ENCODE data around the gene ODF2.

ODF2 gene

GRCh38 chr9:128473104-128473503, 17.3 kb downstream of the ODF2 start:
- TF ChIP-seq USF1 (IDR thresholded peaks at IDR 0.05) = no peak
- TF ChIP-seq REST (IDR thresholded peaks at IDR 0.05; ENCODE audit: low read depth) = no peak
- no peak for TF ChIP-seq MAX (IDR thresholded peaks at IDR 0.05)
- no peak for TF ChIP-seq ZBTB7A (IDR thresholded peaks at IDR 0.05; ENCODE audit: low read depth)
- TF ChIP-seq NFIC (IDR thresholded peaks at IDR 0.05) = no peak
- no peak for TF ChIP-seq EP300 (IDR thresholded peaks at IDR 0.05; ENCODE audit: borderline replicate concordance)

- TF ChIP-seq REST (IDR thresholded peaks at IDR 0.05; ENCODE audit: low read depth) = no peak
- no peak for TF ChIP-seq NFIC (IDR thresholded peaks at IDR 0.05)
- no peak for TF ChIP-seq FOXM1 (IDR thresholded peaks at IDR 0.05; ENCODE audit: borderline replicate concordance, low read depth)
- no peak for TF ChIP-seq TEAD4 (IDR thresholded peaks at IDR 0.05)
- no peak for TF ChIP-seq CREB1 (IDR thresholded peaks at IDR 0.05; ENCODE audit: low read depth)
- no peak for TF ChIP-seq USF1 (IDR thresholded peaks at IDR 0.05)
- no peak for TF ChIP-seq RAD21 (IDR thresholded peaks at IDR 0.05; ENCODE audit: low read depth)
- no peak for TF ChIP-seq CEBPB (IDR thresholded peaks at IDR 0.05)
- no peak for TF ChIP-seq EP300 (IDR thresholded peaks at IDR 0.05; ENCODE audit: borderline replicate concordance)
- no peak for TF ChIP-seq ZBTB7A (IDR thresholded peaks at IDR 0.05; ENCODE audit: low read depth)
- no peak for TF ChIP-seq MAX (IDR thresholded peaks at IDR 0.05)
- TF ChIP-seq YY1 (IDR thresholded peaks at IDR 0.05; ENCODE audit: low read depth) = no peak
- TF ChIP-seq EGR1 (IDR thresholded peaks at IDR 0.05) = no peak
- TF ChIP-seq TAF1 (IDR thresholded peaks at IDR 0.05; ENCODE audit: low read depth) = no peak
- TF ChIP-seq TCF12 (IDR thresholded peaks at IDR 0.05; ENCODE audit: low read depth) = no peak
These were observed 20.1 kb downstream of the ODF2 start for GRCh38 chr9:128475867-128476266.

- TF ChIP-seq CREB1 (IDR thresholded peaks at IDR 0.05; ENCODE audit: low read depth) (no peak), EGR1 (IDR thresholded peaks at IDR 0.05) (no peak), NFIC (IDR thresholded peaks at IDR 0.05) (no peak), MAX (IDR thresholded peaks at IDR 0.05) (no peak)
These were observed 23.5 kb downstream of the ODF2 start for GRCh38 chr9:128479262-128479661.

GRCh38 chr9:128481561-128481960, 25.8 kb downstream of the ODF2 start:
- TF ChIP-seq YY1 (IDR thresholded peaks at IDR 0.05; ENCODE audit: low read depth) = no peak
- TF ChIP-seq RAD21 (IDR thresholded peaks at IDR 0.05; ENCODE audit: low read depth) = no peak
- no peak for TF ChIP-seq TAF1 (IDR thresholded peaks at IDR 0.05; ENCODE audit: low read depth)

- TF ChIP-seq EGR1 (IDR thresholded peaks at IDR 0.05) (no peak), NFIC (IDR thresholded peaks at IDR 0.05) (no peak), CREB1 (IDR thresholded peaks at IDR 0.05; ENCODE audit: low read depth) (no peak), REST (IDR thresholded peaks at IDR 0.05; ENCODE audit: low read depth) (no peak), ZBTB7A (IDR thresholded peaks at IDR 0.05; ENCODE audit: low read depth) (no peak), FOXM1 (IDR thresholded peaks at IDR 0.05; ENCODE audit: borderline replicate concordance, low read depth) (no peak), USF1 (IDR thresholded peaks at IDR 0.05) (no peak), EP300 (IDR thresholded peaks at IDR 0.05; ENCODE audit: borderline replicate concordance) (no peak), RAD21 (IDR thresholded peaks at IDR 0.05; ENCODE audit: low read depth) (no peak), MAX (IDR thresholded peaks at IDR 0.05) (no peak), TAF1 (IDR thresholded peaks at IDR 0.05; ENCODE audit: low read depth) (no peak), YY1 (IDR thresholded peaks at IDR 0.05; ENCODE audit: low read depth) (no peak), TEAD4 (IDR thresholded peaks at IDR 0.05) (no peak), CEBPB (IDR thresholded peaks at IDR 0.05) (no peak), TCF12 (IDR thresholded peaks at IDR 0.05; ENCODE audit: low read depth) (no peak)
These were observed 26.4 kb downstream of the ODF2 start for GRCh38 chr9:128482186-128482585.
